Nephron progenitor cell (in vitro differentiated cells): ENCODE data around the gene JPT2.
"Not testable (repeated sequence)": the region's sequence is repeated elsewhere in the genome, so short reads cannot be mapped to it uniquely, and the experiment has no call there.

Experiments used
- DNase-seq: peaks from one replicate; pipeline ENCODE4 v3.0.0; 2021
- H3K27ac Mint-ChIP-seq: 2 replicates; pipeline ENCODE4 v1.8.0; 2021; ENCODE audit warnings: mild to moderate bottlenecking, moderate library complexity, mixed read lengths
- H3K27me3 Mint-ChIP-seq: 2 replicates; pipeline ENCODE4 v1.8.0; 2021; ENCODE audit warnings: mild to moderate bottlenecking, low read depth, mixed read lengths; ENCODE audit not compliant: poor library complexity
- H3K36me3 Mint-ChIP-seq: 2 replicates; pipeline ENCODE4 v1.8.0; 2021; ENCODE audit warnings: low read depth, mixed read lengths
- H3K4me1 Mint-ChIP-seq: 2 replicates; pipeline ENCODE4 v1.8.0; 2021; ENCODE audit warnings: mixed read lengths
- H3K4me3 Mint-ChIP-seq: 2 replicates; pipeline ENCODE4 v1.8.0; 2021; ENCODE audit warnings: mild to moderate bottlenecking, moderate library complexity, mixed read lengths
- H3K9me3 Mint-ChIP-seq: 2 replicates; pipeline ENCODE4 v1.8.0; 2021; ENCODE audit warnings: mild to moderate bottlenecking, moderate library complexity, mixed read lengths
- TF ChIP-seq, protein P1 (sequence below): fragments of 200-600 bp; sonication (generic); IDR thresholded peaks from 2 replicates; pipeline ENCODE4 v1.5.0; 2021; ENCODE audit warnings: antibody characterized with exemption

The JPT2 gene

DNA sequence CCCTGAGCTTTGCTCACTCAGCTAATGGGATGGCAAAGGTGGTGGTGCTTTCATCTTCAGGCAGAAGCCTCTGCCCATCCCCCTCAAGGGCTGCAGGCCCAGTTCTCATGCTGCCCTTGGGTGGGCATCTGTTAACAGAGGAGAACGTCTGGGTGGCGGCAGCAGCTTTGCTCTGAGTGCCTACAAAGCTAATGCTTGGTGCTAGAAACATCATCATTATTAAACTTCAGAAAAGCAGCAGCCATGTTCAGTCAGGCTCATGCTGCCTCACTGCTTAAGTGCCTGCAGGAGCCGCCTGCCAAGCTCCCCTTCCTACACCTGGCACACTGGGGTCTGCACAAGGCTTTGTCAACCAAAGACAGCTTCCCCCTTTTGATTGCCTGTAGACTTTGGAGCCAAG, 22.2 kb downstream of the JPT2 start:
- TF ChIP-seq, protein P1, sequence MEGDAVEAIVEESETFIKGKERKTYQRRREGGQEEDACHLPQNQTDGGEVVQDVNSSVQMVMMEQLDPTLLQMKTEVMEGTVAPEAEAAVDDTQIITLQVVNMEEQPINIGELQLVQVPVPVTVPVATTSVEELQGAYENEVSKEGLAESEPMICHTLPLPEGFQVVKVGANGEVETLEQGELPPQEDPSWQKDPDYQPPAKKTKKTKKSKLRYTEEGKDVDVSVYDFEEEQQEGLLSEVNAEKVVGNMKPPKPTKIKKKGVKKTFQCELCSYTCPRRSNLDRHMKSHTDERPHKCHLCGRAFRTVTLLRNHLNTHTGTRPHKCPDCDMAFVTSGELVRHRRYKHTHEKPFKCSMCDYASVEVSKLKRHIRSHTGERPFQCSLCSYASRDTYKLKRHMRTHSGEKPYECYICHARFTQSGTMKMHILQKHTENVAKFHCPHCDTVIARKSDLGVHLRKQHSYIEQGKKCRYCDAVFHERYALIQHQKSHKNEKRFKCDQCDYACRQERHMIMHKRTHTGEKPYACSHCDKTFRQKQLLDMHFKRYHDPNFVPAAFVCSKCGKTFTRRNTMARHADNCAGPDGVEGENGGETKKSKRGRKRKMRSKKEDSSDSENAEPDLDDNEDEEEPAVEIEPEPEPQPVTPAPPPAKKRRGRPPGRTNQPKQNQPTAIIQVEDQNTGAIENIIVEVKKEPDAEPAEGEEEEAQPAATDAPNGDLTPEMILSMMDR = no peak
- no peak for DNase-seq
- H3K27me3 Mint-ChIP-seq = peaks cover 2% of the 10 kb centered on the region
- H3K4me1 Mint-ChIP-seq = peaks cover 9% of the 10 kb centered on the region
- no peak overlapping the region for H3K4me3 Mint-ChIP-seq
- no peaks in the 10 kb centered on the region for H3K9me3 Mint-ChIP-seq
- peaks cover 63% of the 10 kb centered on the region for H3K36me3 Mint-ChIP-seq
- no peak overlapping the region for H3K27ac Mint-ChIP-seq

DNA sequence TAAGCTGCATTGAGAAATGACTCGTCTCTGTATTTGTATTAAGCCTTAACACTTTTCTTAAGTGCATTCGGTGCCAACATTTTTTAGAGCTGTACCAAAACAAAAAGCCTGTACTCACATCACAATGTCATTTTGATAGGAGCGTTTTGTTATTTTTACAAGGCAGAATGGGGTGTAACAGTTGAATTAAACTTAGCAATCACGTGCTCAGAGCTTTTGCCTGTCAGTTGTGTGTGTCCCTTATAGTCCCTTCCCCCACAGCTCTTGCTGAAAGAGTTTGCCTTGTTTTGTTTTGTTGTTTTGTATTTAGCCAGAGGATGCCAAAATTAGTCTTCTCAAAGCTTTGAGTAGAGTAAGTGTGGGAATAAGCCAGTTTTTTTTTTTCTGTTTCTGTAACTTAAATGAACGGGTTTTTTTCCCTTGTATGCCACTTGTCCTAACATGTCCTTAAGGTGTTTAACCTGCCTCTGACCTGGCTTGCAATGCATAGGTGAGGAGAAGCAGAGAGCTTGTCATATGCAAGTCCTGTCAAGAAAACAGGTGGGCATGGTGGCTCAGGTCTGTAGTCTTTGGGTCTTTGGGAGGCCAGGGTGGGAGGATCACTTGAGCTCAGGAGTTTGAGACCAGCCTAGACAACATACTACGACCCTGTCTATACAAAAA, 23.3 kb downstream of the JPT2 start:
- TF ChIP-seq, protein P1 = no peak
- DNase-seq = no peak
- peaks cover 9% of the 10 kb centered on the region for H3K4me1 Mint-ChIP-seq
- H3K4me3 Mint-ChIP-seq = no peak overlapping the region
- H3K9me3 Mint-ChIP-seq = no peaks in the 10 kb centered on the region
- H3K27ac Mint-ChIP-seq = no peak overlapping the region
- H3K36me3 Mint-ChIP-seq = peaks cover 53% of the 10 kb centered on the region
- peaks cover 2% of the 10 kb centered on the region for H3K27me3 Mint-ChIP-seq

DNA sequence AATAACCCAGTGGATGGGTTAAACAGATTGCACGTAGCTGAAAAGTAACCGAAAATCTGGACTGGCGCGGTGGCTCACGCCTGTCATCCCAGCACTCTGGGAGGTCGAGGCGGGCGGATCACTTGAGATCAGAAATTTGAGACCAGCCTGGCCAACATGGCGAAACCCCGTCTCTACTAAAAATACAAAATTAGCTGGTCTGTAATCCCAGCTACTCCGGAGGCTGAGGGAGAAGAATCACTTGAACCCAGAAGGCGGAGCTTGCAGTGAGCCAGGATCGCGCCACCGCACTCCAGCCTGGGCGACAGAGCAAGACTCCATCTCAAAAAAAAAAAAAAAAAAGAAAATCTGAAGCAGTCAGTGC, 27.2 kb downstream of the JPT2 start:
- Mint-ChIP-seq H3K4me3 (peak overlapping the region; percentile 96), H3K36me3 (peaks cover 21% of the 10 kb centered on the region), H3K27ac (peak overlapping the region; percentile 99), H3K4me1 (peaks cover 39% of the 10 kb centered on the region)
- not testable (repeated sequence) for H3K9me3 Mint-ChIP-seq, H3K27me3 Mint-ChIP-seq
- DNase-seq = peak; percentile 45

DNA sequence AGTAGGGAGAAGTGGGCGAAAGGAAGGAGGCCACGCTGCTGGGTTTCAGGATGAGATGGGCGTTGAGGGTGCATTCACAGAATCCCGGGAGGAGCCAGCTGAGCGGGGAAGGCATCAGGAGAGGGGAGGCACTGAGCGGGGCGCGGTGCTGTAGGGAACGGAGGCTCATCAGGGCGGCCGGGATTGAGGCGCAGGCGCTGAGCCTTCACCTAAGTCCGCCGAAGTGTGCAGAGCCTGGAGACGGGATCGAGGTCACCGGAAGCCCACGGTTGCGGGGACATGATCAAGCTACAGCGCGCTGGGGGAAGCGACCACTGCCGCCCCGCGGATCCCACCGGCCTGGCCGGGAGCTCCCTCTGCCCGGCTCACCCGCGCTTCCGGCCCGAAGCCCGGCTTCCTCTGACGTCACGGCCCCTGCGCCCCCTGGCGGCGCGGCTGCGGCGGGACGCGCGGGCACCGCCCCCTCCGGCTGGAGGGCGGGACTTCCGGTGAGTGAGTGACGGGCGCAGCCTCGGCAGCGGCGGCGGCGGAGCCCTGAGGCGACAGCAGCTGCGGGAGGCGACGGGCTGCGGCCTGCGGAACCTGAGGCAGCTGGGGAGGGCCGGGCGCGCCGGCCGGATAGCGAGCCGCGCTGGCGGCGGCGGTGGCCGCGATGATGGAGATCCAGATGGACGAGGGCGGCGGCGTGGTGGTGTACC, 27.8 kb downstream of the JPT2 start, which contains the start of gene MAPK8IP3:
Gene MAPK8IP3, plus strand, starts transcription at position 508 of the 698 bp plus-strand sequence. Its CDS starts 145 bp downstream, at position 653.
- peak within 1 kb of the TSS; percentile 99 for H3K27ac Mint-ChIP-seq
- DNase-seq = peak; percentile 98
- H3K4me3 Mint-ChIP-seq = peak within 1 kb of the TSS; percentile 96
- TF ChIP-seq, protein P1 = peak; percentile 71
- peaks cover 39% of the 10 kb centered on the region for H3K4me1 Mint-ChIP-seq
- no peaks in the 10 kb centered on the region for H3K27me3 Mint-ChIP-seq
- peaks cover 17% of the 10 kb centered on the region for H3K36me3 Mint-ChIP-seq
- H3K9me3 Mint-ChIP-seq = no peaks in the 10 kb centered on the region

DNA sequence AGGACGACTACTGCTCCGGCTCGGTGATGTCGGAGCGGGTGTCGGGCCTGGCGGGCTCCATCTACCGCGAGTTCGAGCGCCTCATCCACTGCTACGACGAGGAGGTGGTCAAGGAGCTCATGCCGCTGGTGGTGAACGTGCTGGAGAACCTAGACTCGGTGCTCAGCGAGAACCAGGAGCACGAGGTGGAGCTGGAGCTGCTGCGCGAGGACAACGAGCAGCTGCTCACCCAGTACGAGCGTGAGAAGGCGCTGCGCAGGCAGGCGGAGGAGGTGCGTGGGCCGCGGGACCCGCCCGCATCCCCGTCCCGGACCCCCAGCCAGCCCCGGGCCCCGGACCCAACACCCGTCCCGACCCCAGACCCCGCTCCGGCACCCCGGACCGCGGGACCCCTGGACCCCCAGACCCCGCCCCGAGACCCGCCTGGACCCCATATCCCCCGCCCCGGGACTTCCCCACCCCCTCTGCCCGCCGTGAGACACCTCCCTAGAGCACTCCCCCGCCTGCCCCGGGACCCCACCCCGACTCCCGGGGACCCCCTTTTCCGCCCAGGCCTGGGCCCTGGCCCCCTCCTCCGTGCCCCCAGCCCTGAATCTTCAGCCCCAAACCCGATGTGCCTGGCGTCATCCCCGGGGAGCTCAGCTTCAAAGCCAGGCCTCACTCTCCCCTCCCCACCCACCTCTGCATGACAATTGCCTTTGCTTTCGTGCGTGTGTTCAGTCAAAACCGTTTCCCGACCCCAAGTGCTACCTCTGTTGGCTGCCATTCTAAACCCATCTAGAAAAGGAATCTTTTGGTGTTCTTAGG, 28.5 kb downstream of the JPT2 start:
- Mint-ChIP-seq H3K27ac (peak overlapping the region; percentile 66), H3K27me3 (no peaks in the 10 kb centered on the region), H3K9me3 (no peaks in the 10 kb centered on the region), H3K36me3 (peaks cover 9% of the 10 kb centered on the region), H3K4me1 (peaks cover 39% of the 10 kb centered on the region), H3K4me3 (peak overlapping the region; percentile 88)
- TF ChIP-seq, protein P1 = no peak
- peak; percentile 41 for DNase-seq

DNA sequence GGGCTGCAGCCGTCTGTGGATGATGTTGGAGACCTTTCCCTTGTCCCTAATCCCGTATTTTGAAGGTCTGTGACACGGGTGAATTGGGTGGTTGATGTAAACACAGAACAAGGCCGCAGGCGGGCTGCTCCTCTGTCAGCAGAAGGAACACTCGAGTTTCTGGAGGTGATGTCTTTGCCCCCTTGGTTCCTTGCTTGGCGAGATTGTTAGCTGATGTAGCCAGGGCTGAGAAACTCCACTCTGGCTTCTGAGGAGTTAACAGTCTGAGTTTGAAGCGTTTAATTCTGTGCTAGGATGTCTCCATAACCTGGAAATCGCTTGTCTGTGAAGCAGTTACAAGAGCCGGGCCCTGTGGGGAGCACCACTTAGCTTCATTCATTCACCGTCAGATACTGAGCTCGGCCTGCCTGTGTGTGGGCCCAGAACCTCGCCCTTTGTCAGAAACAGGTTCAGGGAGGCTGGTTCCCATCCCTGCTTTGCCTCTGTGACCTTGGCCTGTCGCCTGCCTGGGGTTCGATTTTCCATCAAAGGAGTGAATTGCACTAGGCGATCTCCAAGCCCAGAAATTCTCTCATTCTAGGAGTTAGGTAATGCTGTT, 29.2 kb downstream of the JPT2 start:
- peak overlapping the region; percentile 66 for H3K27ac Mint-ChIP-seq
- H3K4me3 Mint-ChIP-seq = peak overlapping the region; percentile 88
- H3K27me3 Mint-ChIP-seq = no peaks in the 10 kb centered on the region
- no peaks in the 10 kb centered on the region for H3K9me3 Mint-ChIP-seq
- peaks cover 39% of the 10 kb centered on the region for H3K4me1 Mint-ChIP-seq
- H3K36me3 Mint-ChIP-seq = peaks cover 5% of the 10 kb centered on the region
- TF ChIP-seq, protein P1 = no peak
- DNase-seq = peak; percentile 12
